T-helper 1 cell treated with Interleukin-12 subunit alpha and Interleukin-12 subunit beta and Interleukin-4 antibody, amounts not matched to agents 30 μg/mL and 1 μg/mL, for 36 hours (primary cell): Measurements from ENCODE around the gene RTP2.

Experiments
- H3K27ac Mint-ChIP-seq: one replicate; pipeline ENCODE4 v1.8.0; 2021; ENCODE audit warnings: mild to moderate bottlenecking, mixed read lengths
- H3K27me3 Mint-ChIP-seq: one replicate; pipeline ENCODE4 v1.8.0; 2021; ENCODE audit warnings: low read depth, mixed read lengths
- H3K36me3 Mint-ChIP-seq: one replicate; pipeline ENCODE4 v1.8.0; 2021; ENCODE audit warnings: low read depth, mixed read lengths
- H3K4me1 Mint-ChIP-seq: one replicate; pipeline ENCODE4 v1.8.0; 2021; ENCODE audit warnings: low read depth, mixed read lengths
- H3K4me3 Mint-ChIP-seq: one replicate; pipeline ENCODE4 v1.8.0; 2021; ENCODE audit warnings: mild to moderate bottlenecking, moderate library complexity, mixed read lengths
- H3K9me3 Mint-ChIP-seq: one replicate; pipeline ENCODE4 v1.8.0; 2021; ENCODE audit warnings: mixed read lengths

Gene RTP2

DNA sequence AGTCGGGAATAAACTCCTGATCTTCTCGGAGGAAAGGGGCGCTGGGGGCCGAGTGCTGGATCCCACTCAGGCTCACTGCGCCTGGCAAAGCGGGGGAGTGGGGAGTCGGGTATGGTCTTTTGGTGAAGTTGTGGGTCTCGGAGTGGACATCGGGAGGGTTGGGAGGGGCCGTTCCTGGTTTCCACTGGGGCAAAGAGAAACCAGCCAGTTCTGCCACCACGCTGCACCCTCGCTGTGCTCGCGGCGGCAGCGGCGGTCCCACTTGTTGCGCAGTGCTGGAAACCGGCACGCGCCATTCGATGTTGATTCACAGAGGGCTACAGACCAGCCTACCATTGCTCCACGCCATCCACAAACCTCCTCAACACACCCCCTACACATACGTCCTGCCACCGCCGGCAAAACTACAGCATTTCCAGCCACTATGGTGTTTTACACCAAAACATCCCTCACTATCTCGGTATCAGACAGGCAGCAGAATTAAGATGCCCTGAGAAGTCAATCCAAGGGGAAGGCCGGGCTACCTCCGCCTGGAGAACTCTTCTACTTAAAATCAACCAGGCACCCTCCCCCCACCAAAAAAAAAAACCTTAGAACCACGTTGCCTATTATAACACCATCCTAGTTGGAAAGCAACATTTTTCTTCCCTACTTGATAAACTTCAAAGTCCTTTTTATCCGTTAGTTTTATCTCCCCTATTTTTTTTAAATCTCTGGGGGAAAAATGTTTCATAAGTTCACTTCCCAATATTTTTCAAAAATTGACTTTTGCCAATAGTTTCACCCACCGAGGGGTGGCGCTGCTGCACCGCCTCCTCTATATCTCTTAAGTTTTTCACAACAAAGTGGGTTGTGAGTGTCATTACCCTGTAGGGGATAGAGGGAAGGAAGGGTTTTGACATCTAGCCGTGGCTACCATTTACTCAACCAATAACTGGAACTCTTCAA, 39.3 kb upstream of the RTP2 start:
- no peaks in the 10 kb centered on the region for H3K9me3 Mint-ChIP-seq
- peaks cover 9% of the 10 kb centered on the region for H3K36me3 Mint-ChIP-seq
- H3K27me3 Mint-ChIP-seq: no peaks in the 10 kb centered on the region
- peak overlapping the region; percentile 100 for H3K27ac Mint-ChIP-seq
- peak overlapping the region; percentile 95 for H3K4me3 Mint-ChIP-seq
- peaks cover 35% of the 10 kb centered on the region for H3K4me1 Mint-ChIP-seq

DNA sequence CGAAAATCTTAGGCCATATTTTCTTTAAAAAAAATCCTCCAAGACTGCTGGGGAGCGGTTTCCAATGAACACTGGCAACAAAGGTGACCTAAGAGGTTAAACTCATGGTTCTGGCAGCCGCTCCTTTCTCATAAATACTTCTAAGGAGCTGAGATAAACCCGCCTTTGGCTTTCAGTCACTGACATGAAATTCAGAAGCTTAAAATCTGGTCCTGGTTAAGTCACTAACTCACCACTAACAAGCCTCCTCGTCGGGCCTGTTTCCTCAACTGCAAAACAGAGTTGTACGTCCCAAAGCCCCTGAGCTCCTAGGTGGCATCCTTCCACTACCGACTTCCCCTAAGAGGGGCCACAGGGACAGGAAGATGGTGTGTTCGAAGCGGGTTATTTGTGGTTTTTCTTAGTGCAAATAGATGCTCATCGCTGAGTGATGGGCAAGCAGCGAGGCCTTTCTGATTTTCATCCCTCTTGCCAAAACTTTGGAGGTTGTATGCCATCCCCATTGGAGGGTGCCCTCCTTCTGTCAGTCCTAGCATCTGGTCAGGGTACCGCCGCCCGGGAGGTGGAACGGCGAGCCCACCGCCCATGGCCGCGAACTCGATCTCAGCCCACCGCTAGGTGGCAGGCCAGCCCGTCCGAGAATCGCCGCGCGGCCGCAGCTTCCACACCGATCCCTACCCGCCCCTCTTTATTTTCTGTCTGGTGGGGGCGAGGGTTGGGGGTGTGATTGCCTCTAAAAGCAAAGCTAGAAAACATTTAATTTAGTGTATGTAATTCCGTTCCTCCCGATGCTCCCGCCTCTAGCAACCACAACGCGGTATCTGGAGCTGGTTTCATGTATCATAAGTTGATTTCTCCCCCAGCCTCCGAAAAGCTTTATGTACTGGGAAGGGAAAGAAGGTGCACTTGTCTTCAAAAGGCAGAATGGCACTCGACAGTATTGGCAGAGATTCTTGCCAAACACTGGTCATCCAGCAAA, 38.4 kb upstream of the RTP2 start:
- Mint-ChIP-seq H3K4me1 (peaks cover 45% of the 10 kb centered on the region), H3K27ac (peak overlapping the region; percentile 100), H3K27me3 (no peaks in the 10 kb centered on the region), H3K4me3 (peak overlapping the region; percentile 95), H3K36me3 (peaks cover 12% of the 10 kb centered on the region), H3K9me3 (no peaks in the 10 kb centered on the region)

DNA sequence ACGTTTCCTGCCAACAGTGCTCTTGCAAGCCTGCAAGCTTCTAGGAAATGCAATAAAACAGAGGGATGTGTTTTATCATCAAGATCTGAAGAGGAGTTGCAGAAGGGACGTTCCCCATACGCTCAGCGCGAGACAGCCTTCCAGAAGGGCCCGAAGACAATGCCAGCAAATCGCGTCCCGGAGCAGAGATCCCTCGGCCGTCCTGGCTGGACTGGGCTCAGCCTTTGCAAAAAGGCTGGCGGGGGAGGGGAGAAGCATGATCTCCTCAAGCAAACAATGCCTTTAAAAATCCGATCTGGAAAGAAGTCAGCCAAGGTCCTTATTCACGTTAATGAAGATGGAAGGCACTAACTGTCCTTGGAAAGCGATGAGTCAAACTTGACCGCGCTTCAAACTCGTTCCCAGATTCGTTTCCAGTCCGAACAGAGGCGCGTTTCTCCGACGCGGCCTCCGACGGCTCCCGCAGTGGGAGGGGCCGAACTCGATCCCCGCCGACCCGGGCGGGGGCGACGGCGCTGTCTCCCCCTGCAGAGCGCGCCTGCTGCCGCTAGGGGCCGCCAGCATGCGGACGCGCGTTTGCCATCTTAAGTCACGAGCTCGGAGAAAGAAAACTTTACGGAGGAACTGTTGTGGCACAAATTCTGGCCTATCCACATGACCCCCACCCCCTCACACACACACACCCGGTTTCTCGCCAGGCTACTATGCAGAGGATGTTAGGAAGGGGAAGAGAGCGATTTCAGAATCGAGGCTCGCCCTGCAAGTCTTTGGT, 37.4 kb upstream of the RTP2 start:
- H3K27me3 Mint-ChIP-seq: no peaks in the 10 kb centered on the region
- peaks cover 13% of the 10 kb centered on the region for H3K36me3 Mint-ChIP-seq
- H3K9me3 Mint-ChIP-seq: no peaks in the 10 kb centered on the region
- H3K4me1 Mint-ChIP-seq: peaks cover 51% of the 10 kb centered on the region
- peak overlapping the region; percentile 95 for H3K4me3 Mint-ChIP-seq
- peak overlapping the region; percentile 100 for H3K27ac Mint-ChIP-seq

DNA sequence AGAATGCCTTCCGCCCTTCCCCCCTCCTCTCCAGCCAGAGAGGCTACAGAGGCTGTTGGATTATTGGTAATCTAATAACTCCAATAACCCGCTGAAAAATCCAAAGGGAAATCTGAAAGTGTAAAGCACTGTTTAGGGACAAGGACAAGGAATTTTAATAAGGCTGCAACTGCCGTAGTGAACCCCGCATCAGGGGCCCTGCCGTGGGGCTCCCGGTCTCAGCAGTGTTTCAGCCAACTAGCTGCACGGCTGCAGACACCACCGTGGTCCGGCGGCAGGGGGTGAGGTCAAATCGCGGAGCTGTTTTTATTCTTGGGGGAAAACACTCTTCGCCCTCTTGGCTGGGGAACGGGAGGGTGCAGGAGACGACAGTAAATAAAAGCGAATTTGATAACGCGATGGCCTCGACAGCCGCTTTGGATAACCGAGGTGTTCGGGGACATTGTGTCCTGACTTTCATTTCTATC, 36.8 kb upstream of the RTP2 start:
- Mint-ChIP-seq H3K27ac (peak overlapping the region; percentile 82), H3K4me3 (peak overlapping the region; percentile 95), H3K9me3 (no peaks in the 10 kb centered on the region), H3K36me3 (peaks cover 11% of the 10 kb centered on the region), H3K4me1 (peaks cover 54% of the 10 kb centered on the region), H3K27me3 (no peaks in the 10 kb centered on the region)

DNA sequence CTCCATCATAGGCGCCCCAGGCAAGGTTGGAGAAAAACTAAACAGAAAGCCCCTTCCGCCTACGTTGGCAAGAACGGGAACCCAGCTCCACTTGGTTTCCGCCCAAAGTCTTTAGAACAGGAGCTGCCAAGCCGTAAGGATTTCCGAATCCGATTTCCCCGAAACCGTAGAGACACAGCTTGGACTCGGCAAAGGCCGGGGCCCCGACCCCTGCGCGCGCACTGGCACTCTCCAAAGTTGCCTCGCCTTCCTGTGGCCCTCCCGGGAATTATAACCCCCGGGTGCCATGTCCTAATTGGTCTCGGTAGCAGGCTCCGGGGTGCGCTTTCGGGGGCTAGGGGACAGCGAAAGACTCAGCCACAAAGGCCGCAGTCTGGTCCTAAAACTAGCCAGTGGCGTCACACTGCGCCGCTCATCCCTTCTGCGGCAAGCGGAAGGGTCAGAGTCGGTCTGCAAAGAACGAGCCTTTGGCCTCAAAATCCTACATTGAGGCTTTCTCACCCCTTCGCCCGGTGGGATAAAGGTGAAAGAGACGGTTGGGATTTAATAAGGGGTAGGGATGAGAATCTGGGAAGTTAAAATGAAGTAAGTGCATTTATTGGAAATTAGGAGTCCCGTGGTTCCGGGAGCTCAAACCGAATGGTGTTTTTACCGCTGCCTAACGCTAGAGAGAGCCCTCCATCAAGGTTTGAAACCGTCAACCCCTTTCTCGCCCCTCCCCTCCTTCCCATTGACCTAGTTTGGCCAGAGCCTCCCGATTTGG, 36.2 kb upstream of the RTP2 start:
- peaks cover 12% of the 10 kb centered on the region for H3K36me3 Mint-ChIP-seq
- peak overlapping the region; percentile 95 for H3K4me3 Mint-ChIP-seq
- H3K27me3 Mint-ChIP-seq: no peaks in the 10 kb centered on the region
- no peaks in the 10 kb centered on the region for H3K9me3 Mint-ChIP-seq
- H3K4me1 Mint-ChIP-seq: peaks cover 54% of the 10 kb centered on the region
- H3K27ac Mint-ChIP-seq: peak overlapping the region; percentile 82

DNA sequence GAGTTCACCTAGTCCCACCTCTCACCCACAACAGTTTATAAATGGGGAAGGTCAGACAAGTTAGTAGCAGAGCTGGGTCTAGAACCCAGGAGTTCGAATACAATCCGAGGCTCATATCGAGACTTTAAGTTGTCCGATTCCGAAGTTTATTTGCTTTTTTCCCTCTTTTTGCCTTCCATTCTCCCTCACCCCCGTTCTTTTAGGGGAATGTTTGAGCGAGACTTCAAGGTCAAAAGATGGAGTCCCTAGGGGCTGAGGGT, 35.6 kb upstream of the RTP2 start:
- Mint-ChIP-seq H3K4me3 (peak overlapping the region; percentile 95), H3K36me3 (peaks cover 17% of the 10 kb centered on the region), H3K4me1 (peaks cover 54% of the 10 kb centered on the region), H3K27ac (peak overlapping the region; percentile 82), H3K27me3 (no peaks in the 10 kb centered on the region), H3K9me3 (no peaks in the 10 kb centered on the region)

DNA sequence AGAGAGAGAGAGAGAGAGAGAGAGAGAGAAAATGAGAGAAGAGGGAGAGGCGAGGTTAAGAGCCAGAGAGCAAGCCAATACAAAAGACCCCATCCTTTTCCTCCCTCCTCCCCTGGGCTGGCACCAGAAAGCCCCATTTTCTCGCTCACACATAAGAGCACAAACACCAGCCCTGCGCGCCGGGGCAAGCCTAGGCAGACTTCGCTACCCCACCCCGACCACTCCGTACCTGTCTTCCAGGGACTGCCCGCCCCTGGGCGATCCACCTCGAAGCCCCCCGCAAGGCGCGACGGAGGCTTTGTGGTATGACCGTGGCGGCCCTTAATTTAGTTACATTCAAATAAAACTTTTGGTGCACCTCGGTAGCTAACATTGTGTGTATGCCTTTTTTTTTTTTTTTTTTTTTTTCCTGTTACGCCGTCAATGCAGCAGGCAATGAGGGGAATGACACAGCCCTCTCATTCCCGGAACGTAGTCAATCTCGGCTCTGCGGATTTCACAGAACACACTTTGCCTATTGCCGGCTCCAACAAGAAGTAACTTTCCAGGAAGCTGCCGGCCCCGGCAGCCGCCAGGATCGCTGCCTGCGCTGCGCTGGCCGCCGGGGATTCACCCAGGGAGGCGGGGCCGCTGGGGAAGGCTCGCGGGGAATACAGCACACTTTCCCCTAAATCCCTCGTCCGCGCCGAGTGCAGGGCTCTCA, 35.2 kb upstream of the RTP2 start:
- H3K9me3 Mint-ChIP-seq: no peaks in the 10 kb centered on the region
- peaks cover 51% of the 10 kb centered on the region for H3K4me1 Mint-ChIP-seq
- H3K4me3 Mint-ChIP-seq: peak overlapping the region; percentile 95
- H3K27me3 Mint-ChIP-seq: no peaks in the 10 kb centered on the region
- peak overlapping the region; percentile 82 for H3K27ac Mint-ChIP-seq
- H3K36me3 Mint-ChIP-seq: peaks cover 16% of the 10 kb centered on the region

DNA sequence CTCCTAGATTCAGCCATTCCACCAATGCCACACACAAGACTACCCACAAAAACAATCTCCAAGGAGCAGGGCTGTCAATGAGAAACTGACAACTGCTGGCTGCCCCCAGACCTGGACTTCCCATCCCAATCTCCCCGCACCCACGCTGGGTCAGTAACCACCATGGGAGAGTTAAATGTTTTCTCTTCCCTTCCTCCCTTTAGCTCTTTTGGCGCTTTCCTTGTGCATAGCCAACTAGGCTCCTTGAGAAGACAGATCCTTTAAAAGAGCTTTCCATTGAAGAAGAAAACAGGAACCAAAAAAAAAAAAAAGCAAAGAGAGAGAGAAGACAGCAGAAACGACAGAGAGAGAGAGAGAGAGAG, 34.6 kb upstream of the RTP2 start:
- Mint-ChIP-seq H3K27ac (peak overlapping the region; percentile 71), H3K36me3 (peaks cover 19% of the 10 kb centered on the region), H3K9me3 (no peaks in the 10 kb centered on the region), H3K4me3 (peak overlapping the region; percentile 95), H3K4me1 (peaks cover 49% of the 10 kb centered on the region), H3K27me3 (no peaks in the 10 kb centered on the region)

DNA sequence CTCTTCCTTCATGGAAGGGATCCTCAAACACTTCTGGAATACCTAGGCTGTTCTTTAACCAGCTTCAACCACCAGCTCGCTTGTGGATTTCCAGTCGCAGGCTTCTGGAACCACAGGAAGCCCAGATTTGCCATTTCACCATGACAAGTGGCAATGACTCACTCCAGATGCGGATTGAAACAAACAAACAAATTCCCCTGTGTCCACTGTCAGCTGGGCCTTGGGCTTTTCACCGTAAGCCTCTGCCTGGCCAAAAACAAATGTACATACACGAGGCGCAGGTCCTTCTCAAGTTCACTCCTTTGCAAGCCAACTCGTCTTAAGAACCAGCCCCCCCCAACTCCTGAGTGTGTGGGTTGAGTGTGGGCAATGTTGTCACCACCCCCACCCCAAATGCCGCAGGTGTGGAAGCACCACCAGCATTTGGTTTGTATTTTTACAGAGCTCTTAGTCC, 34.1 kb upstream of the RTP2 start:
- H3K36me3 Mint-ChIP-seq: peaks cover 23% of the 10 kb centered on the region
- no peaks in the 10 kb centered on the region for H3K9me3 Mint-ChIP-seq
- H3K27ac Mint-ChIP-seq: no peak overlapping the region
- H3K4me1 Mint-ChIP-seq: peaks cover 44% of the 10 kb centered on the region
- no peaks in the 10 kb centered on the region for H3K27me3 Mint-ChIP-seq
- H3K4me3 Mint-ChIP-seq: peak overlapping the region; percentile 36

DNA sequence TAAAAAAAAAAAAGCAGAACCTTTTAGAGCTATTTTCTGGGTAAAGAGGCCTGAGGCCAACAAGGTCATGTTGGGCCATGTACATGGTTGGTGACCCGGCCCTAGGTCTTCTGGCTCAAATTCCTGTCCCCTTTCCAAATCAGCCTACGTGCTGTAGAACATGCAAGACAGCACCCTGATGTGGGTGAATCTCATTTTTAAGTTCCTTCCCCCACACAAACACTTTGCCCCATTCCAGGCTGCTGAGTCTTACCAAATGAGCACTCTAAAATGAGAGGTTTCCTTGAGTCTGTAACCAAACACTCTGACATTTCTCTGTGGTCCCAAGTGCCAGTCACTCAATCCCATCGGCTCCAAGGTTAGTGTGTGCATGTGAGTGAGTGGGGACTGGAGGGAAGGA, 33.5 kb upstream of the RTP2 start:
- no peak overlapping the region for H3K27ac Mint-ChIP-seq
- H3K36me3 Mint-ChIP-seq: peaks cover 28% of the 10 kb centered on the region
- peak overlapping the region; percentile 27 for H3K4me3 Mint-ChIP-seq
- H3K9me3 Mint-ChIP-seq: no peaks in the 10 kb centered on the region
- no peaks in the 10 kb centered on the region for H3K27me3 Mint-ChIP-seq
- peaks cover 38% of the 10 kb centered on the region for H3K4me1 Mint-ChIP-seq

DNA sequence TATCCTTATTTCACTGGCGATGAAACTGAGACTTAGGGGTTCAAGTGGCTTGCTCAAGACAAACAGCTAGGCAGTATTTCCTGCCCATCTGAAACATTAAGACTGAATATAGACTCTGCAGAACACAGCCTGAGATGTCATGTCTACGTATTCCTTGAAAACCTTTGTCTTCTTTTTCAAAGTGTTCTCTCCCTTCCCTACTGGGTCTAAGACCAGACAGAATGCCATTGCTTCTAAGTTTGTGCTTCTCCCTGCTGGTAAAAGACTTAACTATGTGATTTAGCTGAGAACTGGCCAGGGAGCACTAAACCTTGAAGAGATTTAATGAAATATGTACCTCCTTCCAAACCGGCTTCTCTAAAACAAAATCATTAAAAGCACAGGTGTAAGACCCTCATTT, 33.0 kb upstream of the RTP2 start:
- Mint-ChIP-seq H3K27ac (no peak overlapping the region), H3K4me3 (no peak overlapping the region), H3K4me1 (peaks cover 34% of the 10 kb centered on the region), H3K36me3 (peaks cover 31% of the 10 kb centered on the region), H3K27me3 (no peaks in the 10 kb centered on the region), H3K9me3 (no peaks in the 10 kb centered on the region)

DNA sequence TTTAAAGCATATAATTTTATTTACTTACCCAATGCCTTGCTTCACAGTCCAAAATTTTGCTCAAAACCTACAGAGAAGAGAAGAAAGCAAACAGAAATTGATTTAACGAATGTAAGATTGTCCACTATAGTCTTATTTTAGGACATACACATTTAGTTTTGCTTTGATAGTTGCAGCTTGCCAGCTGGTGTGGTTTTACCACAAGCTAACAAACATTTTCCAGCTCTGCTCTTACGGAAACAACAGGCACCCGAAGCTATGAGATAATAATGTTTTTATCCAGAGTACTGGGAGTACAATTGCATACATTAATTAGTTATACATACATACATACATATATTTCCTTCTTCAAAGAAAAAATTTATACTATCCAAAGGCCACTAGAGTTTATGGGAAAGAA, 32.5 kb upstream of the RTP2 start:
- H3K36me3 Mint-ChIP-seq: peaks cover 36% of the 10 kb centered on the region
- no peaks in the 10 kb centered on the region for H3K27me3 Mint-ChIP-seq
- H3K4me3 Mint-ChIP-seq: no peak overlapping the region
- peaks cover 34% of the 10 kb centered on the region for H3K4me1 Mint-ChIP-seq
- H3K9me3 Mint-ChIP-seq: no peaks in the 10 kb centered on the region
- no peak overlapping the region for H3K27ac Mint-ChIP-seq

DNA sequence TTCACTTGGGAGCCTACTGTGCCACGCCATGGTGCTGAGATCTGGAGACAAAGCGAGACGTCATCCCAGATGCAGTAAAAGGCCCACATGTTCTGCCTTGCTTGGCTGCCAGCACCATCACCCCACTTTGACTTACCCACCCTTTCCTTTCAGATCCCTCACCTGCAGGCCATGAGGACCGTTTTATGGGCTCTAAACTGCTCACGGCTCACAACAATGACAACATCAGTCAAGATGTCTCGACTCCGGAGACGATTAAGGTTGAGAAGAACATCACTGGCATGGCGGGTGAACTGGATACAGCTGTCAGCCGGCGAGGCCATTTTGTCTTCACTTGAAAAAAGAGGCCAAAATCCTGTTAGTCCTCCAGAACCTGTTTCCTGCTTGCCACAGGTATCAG, 31.0 kb upstream of the RTP2 start:
- no peak overlapping the region for H3K27ac Mint-ChIP-seq
- H3K9me3 Mint-ChIP-seq: no peaks in the 10 kb centered on the region
- peaks cover 46% of the 10 kb centered on the region for H3K36me3 Mint-ChIP-seq
- no peaks in the 10 kb centered on the region for H3K27me3 Mint-ChIP-seq
- no peak overlapping the region for H3K4me3 Mint-ChIP-seq
- peaks cover 25% of the 10 kb centered on the region for H3K4me1 Mint-ChIP-seq
